Astrocyte (in vitro differentiated cells and primary cell): Measurements from ENCODE around the gene BARX1. TPM values are rescaled to one million over a fixed set of nuclear protein-coding genes. Genes with fewer than 3 reads are reported as not detected.

Experiments used
- DNase-seq: peaks from one replicate; pipeline ENCODE4 v3.0.0-alpha.2; 2010; ENCODE audit warnings: low read depth
- FAIRE-seq: peaks from 2 replicates; lab custom pipeline; 2011; peaks lifted over from hg19 to GRCh38; lab: Jason Lieb, UNC
- H2AFZ ChIP-seq: 2 replicates; pipeline ENCODE4 v1.6.0; 2012; ENCODE audit warnings: low read depth, low read length, inconsistent platforms
- H3K27ac ChIP-seq: 2 replicates; pipeline ENCODE4 v1.5.1; 2011; ENCODE audit warnings: low read depth, low read length, inconsistent platforms
- H3K27me3 ChIP-seq: 2 replicates; pipeline ENCODE4 v1.6.0; 2011; ENCODE audit warnings: low read length, inconsistent platforms; ENCODE audit not compliant: insufficient read depth
- H3K36me3 ChIP-seq: 2 replicates; pipeline ENCODE4 v1.5.1; 2011; ENCODE audit warnings: low read length, inconsistent platforms; ENCODE audit not compliant: insufficient read depth
- H3K4me1 ChIP-seq: 2 replicates; pipeline ENCODE4 v1.5.1; 2011; ENCODE audit warnings: low read length, inconsistent platforms; ENCODE audit not compliant: insufficient read depth
- H3K4me2 ChIP-seq: 2 replicates; pipeline ENCODE4 v1.6.0; 2012; ENCODE audit warnings: low read length, inconsistent platforms
- H3K4me3 ChIP-seq: 2 replicates; pipeline ENCODE4 v1.5.1; 2011; ENCODE audit warnings: low read depth, mild to moderate bottlenecking, low read length, inconsistent platforms; ENCODE audit not compliant: insufficient read depth
- H3K79me2 ChIP-seq: 2 replicates; pipeline ENCODE4 v1.6.0; 2012; ENCODE audit warnings: mild to moderate bottlenecking, low read length, inconsistent platforms; ENCODE audit not compliant: insufficient read depth
- H3K9ac ChIP-seq: 2 replicates; pipeline ENCODE4 v1.6.0; 2012; ENCODE audit warnings: mild to moderate bottlenecking, low read length, inconsistent platforms
- H3K9me3 ChIP-seq: 2 replicates; pipeline ENCODE4 v1.5.1; 2012; ENCODE audit warnings: low read depth, mild to moderate bottlenecking, low read length, inconsistent platforms; ENCODE audit not compliant: insufficient read depth
- H4K20me1 ChIP-seq: 2 replicates; pipeline ENCODE4 v1.6.0; 2012; ENCODE audit warnings: low read length, inconsistent platforms; ENCODE audit not compliant: insufficient read depth
- H3K27ac Mint-ChIP-seq: one replicate; pipeline ENCODE4 v1.8.0; 2021; ENCODE audit warnings: mild to moderate bottlenecking, mixed read lengths; ENCODE audit not compliant: unreplicated experiment
- H3K27me3 Mint-ChIP-seq: one replicate; pipeline ENCODE4 v1.8.0; 2021; ENCODE audit warnings: low read depth, mixed read lengths; ENCODE audit not compliant: unreplicated experiment
- H3K36me3 Mint-ChIP-seq: one replicate; pipeline ENCODE4 v1.8.0; 2021; ENCODE audit warnings: low read depth, mixed read lengths; ENCODE audit not compliant: unreplicated experiment
- H3K4me1 Mint-ChIP-seq: one replicate; pipeline ENCODE4 v1.8.0; 2021; ENCODE audit warnings: low read depth, mixed read lengths; ENCODE audit not compliant: unreplicated experiment
- H3K4me3 Mint-ChIP-seq: one replicate; pipeline ENCODE4 v1.8.0; 2021; ENCODE audit warnings: mild to moderate bottlenecking, moderate library complexity, mixed read lengths; ENCODE audit not compliant: unreplicated experiment
- H3K9me3 Mint-ChIP-seq: one replicate; pipeline ENCODE4 v1.8.0; 2021; ENCODE audit warnings: mild to moderate bottlenecking, mixed read lengths; ENCODE audit not compliant: unreplicated experiment
- CTCF ChIP-seq: IDR thresholded peaks from 2 replicates; pipeline ENCODE4 v1.5.1; 2011; ENCODE audit warnings: low read depth, mild to moderate bottlenecking, inconsistent platforms, low read length, moderate library complexity; ENCODE audit not compliant: insufficient read depth
- EZH2 ChIP-seq: IDR thresholded peaks from 2 replicates; pipeline ENCODE4 v1.6.1; 2012; ENCODE audit warnings: mild to moderate bottlenecking, low read length, inconsistent platforms; ENCODE audit not compliant: insufficient read depth
- total RNA-seq: library from RNA; stranded (reverse); gene quantifications from 2 replicates; pipeline ENCODE4 v1.2.1, GENCODE V29; 2021

The BARX1 gene
- total RNA-seq, 1 donor from 2014 or later = 0.73 TPM

GRCh38 chr9:93949073-93949693 lies 6.0 kb downstream of the BARX1 start:
- no peak overlapping the region for H3K27ac ChIP-seq

GRCh38 chr9:93948441-93949072 lies 6.6 kb downstream of the BARX1 start:
- H3K27ac Mint-ChIP-seq = no peak overlapping the region
- H3K9ac ChIP-seq = no peak overlapping the region
- no peaks in the 10 kb centered on the region for H3K4me1 ChIP-seq
- FAIRE-seq (no peak), DNase-seq (no peak)
- no peaks in the 10 kb centered on the region for H3K36me3 ChIP-seq
- no peak overlapping the region for H3K4me3 ChIP-seq
- peaks cover 2% of the 10 kb centered on the region for H3K36me3 Mint-ChIP-seq
- no peaks in the 10 kb centered on the region for H4K20me1 ChIP-seq
- no peaks in the 10 kb centered on the region for H3K79me2 ChIP-seq
- no peak for TF ChIP-seq CTCF
- H3K27me3 ChIP-seq = peaks cover 96% of the 10 kb centered on the region
- H2AFZ ChIP-seq = no peak overlapping the region
- peaks cover 16% of the 10 kb centered on the region for H3K9me3 Mint-ChIP-seq
- no peak overlapping the region for H3K4me3 Mint-ChIP-seq
- H3K27me3 Mint-ChIP-seq = peaks cover 78% of the 10 kb centered on the region
- H3K9me3 ChIP-seq = peaks cover 16% of the 10 kb centered on the region
- no peak overlapping the region for H3K4me2 ChIP-seq
- no peak overlapping the region for H3K27ac ChIP-seq
- peaks cover 3% of the 10 kb centered on the region for H3K4me1 Mint-ChIP-seq

More at GRCh38 chr9:93949073-93949693, 6.0 kb downstream of the BARX1 start:
- Histone ChIP-seq H3K4me1 (no peaks in the 10 kb centered on the region), H3K9ac (no peak overlapping the region), H4K20me1 (no peaks in the 10 kb centered on the region), H3K27me3 (peaks cover 96% of the 10 kb centered on the region), H3K36me3 (no peaks in the 10 kb centered on the region), H3K4me3 (no peak overlapping the region), H2AFZ (no peak overlapping the region), H3K79me2 (no peaks in the 10 kb centered on the region), H3K9me3 (peaks cover 16% of the 10 kb centered on the region), H3K4me2 (no peak overlapping the region)
- Mint-ChIP-seq H3K27ac (no peak overlapping the region), H3K4me3 (no peak overlapping the region), H3K36me3 (peaks cover 2% of the 10 kb centered on the region), H3K27me3 (peaks cover 78% of the 10 kb centered on the region), H3K9me3 (peaks cover 22% of the 10 kb centered on the region), H3K4me1 (peaks cover 3% of the 10 kb centered on the region)
- no peak for DNase-seq
- FAIRE-seq = no peak
- no peak for TF ChIP-seq CTCF
- TF ChIP-seq EZH2 = peak; percentile 73
